Spleen (tissue), 7 donors: ENCODE measurements around the gene S100B.

Experiments
- POLR2A ChIP-seq, 3 donors: fragments of 450-650 bp; IDR thresholded peaks; one replicate each; pipeline ENCODE4 v1.5.1; 2017; ENCODE audit warnings: antibody characterized with exemption in 3 of 3, mild to moderate bottlenecking in 1 of 3
- POLR2AphosphoS5 ChIP-seq, 3 donors: sonication (generic); formaldehyde crosslinking; IDR thresholded peaks; one replicate each; pipeline ENCODE4 v1.5.1; 2017; ENCODE audit warnings: antibody characterized with exemption in 3 of 3
- TF ChIP-seq, protein P1 (sequence below), 11 experiments: fragments of 200-600 bp in 7 of 11; fragments of 450-650 bp in 4 of 11; sonication (generic) in 4 of 11; IDR thresholded peaks in 8 of 11; conservative IDR thresholded peaks in 3 of 11; 1 replicate in 7 of 11; 2 replicates in 4 of 11; pipeline versions ENCODE4 v1.4.0 to v1.8.0; 2016 to 2021; ENCODE audit warnings: antibody characterized with exemption in 11 of 11, inconsistent platforms in 4 of 11, mild to moderate bottlenecking in 1 of 11
- donor health status: DM: no; HTN: no; CAD: no; lungs with moderate emphysema.
- donor health status: DM: no; HTN: no; CAD: no.
- donor health status: DM: no; HTN: no; CAD: no.

DNA sequence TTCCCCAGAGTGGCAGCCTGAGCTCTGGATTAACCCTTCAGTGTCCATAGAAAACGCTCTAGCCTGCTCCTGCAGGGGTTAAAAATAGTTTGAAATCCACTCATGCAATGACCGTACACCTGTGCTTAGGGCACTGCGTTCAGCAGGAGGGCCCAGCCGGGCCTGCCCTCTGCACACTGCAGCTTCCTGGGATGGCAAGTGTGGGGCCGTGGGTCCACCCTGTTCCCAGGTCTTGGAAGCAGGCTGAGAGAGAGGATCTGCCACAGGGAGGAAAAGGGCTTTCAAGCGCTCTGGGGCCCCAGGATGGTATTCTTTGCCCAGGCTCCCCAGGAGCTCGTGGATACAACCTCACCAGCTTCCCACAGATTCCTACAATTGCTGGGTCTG lies 1.5 kb upstream of the S100B start:
- TF ChIP-seq, protein P1, sequence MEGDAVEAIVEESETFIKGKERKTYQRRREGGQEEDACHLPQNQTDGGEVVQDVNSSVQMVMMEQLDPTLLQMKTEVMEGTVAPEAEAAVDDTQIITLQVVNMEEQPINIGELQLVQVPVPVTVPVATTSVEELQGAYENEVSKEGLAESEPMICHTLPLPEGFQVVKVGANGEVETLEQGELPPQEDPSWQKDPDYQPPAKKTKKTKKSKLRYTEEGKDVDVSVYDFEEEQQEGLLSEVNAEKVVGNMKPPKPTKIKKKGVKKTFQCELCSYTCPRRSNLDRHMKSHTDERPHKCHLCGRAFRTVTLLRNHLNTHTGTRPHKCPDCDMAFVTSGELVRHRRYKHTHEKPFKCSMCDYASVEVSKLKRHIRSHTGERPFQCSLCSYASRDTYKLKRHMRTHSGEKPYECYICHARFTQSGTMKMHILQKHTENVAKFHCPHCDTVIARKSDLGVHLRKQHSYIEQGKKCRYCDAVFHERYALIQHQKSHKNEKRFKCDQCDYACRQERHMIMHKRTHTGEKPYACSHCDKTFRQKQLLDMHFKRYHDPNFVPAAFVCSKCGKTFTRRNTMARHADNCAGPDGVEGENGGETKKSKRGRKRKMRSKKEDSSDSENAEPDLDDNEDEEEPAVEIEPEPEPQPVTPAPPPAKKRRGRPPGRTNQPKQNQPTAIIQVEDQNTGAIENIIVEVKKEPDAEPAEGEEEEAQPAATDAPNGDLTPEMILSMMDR (IDR thresholded peaks at IDR 0.05 in 8 of 11, conservative IDR thresholded peaks at IDR 0.05 in 3 of 11), result no peak
- no peak for TF ChIP-seq POLR2A (IDR thresholded peaks at IDR 0.05)
- no peak for TF ChIP-seq POLR2AphosphoS5 (IDR thresholded peaks at IDR 0.05)
